ENCODE results near the gene PRXL2C. TPM values are rescaled to one million over a fixed set of nuclear protein-coding genes. Genes with fewer than 3 reads are reported as not detected.
"Not testable (repeated sequence)": the region's sequence is repeated elsewhere in the genome, so short reads cannot be mapped to it uniquely, and the experiment has no call there.

PRXL2C gene
- total and polyA plus RNA-seq, 9 of the 15 experiments (the other 6 are each of a cell fraction or from before 2014, with no cell fraction given), result 3.6 to 15.3 (median 10.6) TPM

DNA sequence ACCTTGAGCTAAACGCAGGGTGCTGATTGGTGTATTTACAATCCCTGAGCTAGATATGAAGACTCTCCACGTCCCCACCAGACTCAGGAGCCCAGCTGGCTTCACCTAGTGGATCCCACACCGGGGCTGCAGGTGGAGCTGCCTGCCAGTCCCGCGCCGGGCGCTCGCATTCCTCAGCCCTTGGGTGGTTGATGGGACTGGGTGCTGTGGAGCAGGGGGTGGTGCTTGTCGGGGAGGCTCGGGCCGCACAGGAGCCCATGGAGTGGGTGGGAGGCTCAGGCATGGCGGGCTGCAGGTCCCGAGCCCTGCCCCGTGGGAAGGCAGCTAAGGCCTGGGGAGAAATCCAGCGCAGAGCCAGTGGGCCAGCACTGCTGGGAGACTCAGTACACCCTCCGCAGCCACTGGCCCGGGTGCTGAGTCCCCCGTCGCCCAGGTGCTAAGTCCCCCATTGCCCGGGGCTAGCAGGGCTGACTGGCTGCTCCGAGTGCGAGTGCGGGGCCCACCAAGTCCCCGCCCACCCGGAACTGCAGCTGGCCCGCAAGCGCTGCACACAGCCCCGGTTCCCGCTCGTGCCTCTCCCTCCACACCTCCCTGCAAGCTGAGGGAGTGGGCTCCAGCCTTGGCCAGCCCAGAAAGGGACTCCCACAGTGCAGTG, 45.7 kb upstream of the PRXL2C start:
- peak overlapping the region; percentile 31; the same call in 1 of the 2 replicates for H2AFZ ChIP-seq (ENCODE audit: low read depth, low read length)
- DNase-seq (ENCODE audit: extremely low read depth in 1 of 4, low spot score in 3 of 4); CTCF ChIA-PET (ENCODE audit: low intra/inter-chr PET ratio); H3K79me2 ChIP-seq (ENCODE audit: control insufficient read depth, insufficient read depth, low read length); H3K4me2 ChIP-seq (ENCODE audit: insufficient read depth, low read length); H3K27ac ChIP-seq (ENCODE audit: extremely low read depth, low read depth, low read length); H3K9me3 ChIP-seq (replicated peaks; ENCODE audit: control insufficient read depth, insufficient read depth, low read depth, low read length); POLR2A ChIA-PET; H3K9ac ChIP-seq (ENCODE audit: insufficient read depth in 1 of 2, low read depth in 2 of 2, low read length in 2 of 2); H3K9me1 ChIP-seq (ENCODE audit: control insufficient read depth, insufficient read depth, low read length); intact Hi-C loops (cut with micrococcal nuclease); BruUV-seq (replicated peaks); ATAC-seq; in situ Hi-C loops (cut with MboI); H3K4me1 ChIP-seq (replicated peaks in 1 of 2; ENCODE audit: control insufficient read depth in 2 of 2, insufficient read depth in 2 of 2, low read length in 2 of 2); H3K4me3 ChIP-seq; H3K27me3 ChIP-seq (ENCODE audit: control insufficient read depth in 2 of 2, insufficient read depth in 2 of 2, low read length in 2 of 2); H4K20me1 ChIP-seq (replicated peaks; ENCODE audit: control insufficient read depth, insufficient read depth, low read length); FAIRE-seq; H3K36me3 ChIP-seq (ENCODE audit: control insufficient read depth, insufficient read depth, low read length): not testable (repeated sequence)
- WGBS (ENCODE audit: insufficient coverage, low coverage, missing lambda C conversion rate), result 39% methylated on average over 18 of the region's 30 CpGs

- intact Hi-C loops (cut with micrococcal nuclease) (no loop called here), in situ Hi-C loops (cut with MboI) (no loop called here)
- Histone ChIP-seq H2AFZ (ENCODE audit: low read depth, low read length) (no peak overlapping the region), H3K9me3 (replicated peaks; ENCODE audit: control insufficient read depth, insufficient read depth, low read depth, low read length) (0 out of 2 replicates have a peak, but pooled peaks cover 4% of the 10 kb centered on the region), H3K79me2 (ENCODE audit: control insufficient read depth, insufficient read depth, low read length) (no peaks in the 10 kb centered on the region), H4K20me1 (replicated peaks; ENCODE audit: control insufficient read depth, insufficient read depth, low read length) (no peaks in the 10 kb centered on the region), H3K9ac (ENCODE audit: insufficient read depth in 1 of 2, low read depth in 2 of 2, low read length in 2 of 2) (no peak overlapping the region), H3K9me1 (ENCODE audit: control insufficient read depth, insufficient read depth, low read length) (no peaks in the 10 kb centered on the region), H3K4me3 (no peak overlapping the region), H3K36me3 (ENCODE audit: control insufficient read depth, insufficient read depth, low read length) (no peaks in the 10 kb centered on the region), H3K27ac (ENCODE audit: extremely low read depth, low read depth, low read length) (no peak overlapping the region), H3K27me3 (ENCODE audit: control insufficient read depth in 2 of 2, insufficient read depth in 2 of 2, low read length in 2 of 2) (no peaks in the 10 kb centered on the region), H3K4me1 (replicated peaks in 1 of 2; ENCODE audit: control insufficient read depth in 2 of 2, insufficient read depth in 2 of 2, low read length in 2 of 2) (0 out of 5 replicates have a peak, but pooled peaks cover 0 to 2% of the 10 kb centered on the region in 2 experiments), H3K4me2 (ENCODE audit: insufficient read depth, low read length) (no peak overlapping the region)
- ChIA-PET CTCF (ENCODE audit: low intra/inter-chr PET ratio) (no interaction called here), POLR2A (interaction anchor here (0.7 kb wide), 3 partner anchors 12 to 815 kb away, joined by 3 to 5 read pairs (median 3); no protein-coding TSS in a partner anchor)
- no peak for FAIRE-seq
- no peak for DNase-seq (ENCODE audit: extremely low read depth in 1 of 4, low spot score in 3 of 4)
- BruUV-seq (replicated peaks), result no TSS peak
- WGBS (ENCODE audit: insufficient coverage, low coverage, missing lambda C conversion rate), result 0% methylated on average over 1 of the region's 1 CpG
- no peak for ATAC-seq
- TF ChIP-seq FOXJ2 (tag; IDR thresholded peaks at IDR 0.05) (no peak), ZNF76 (CRISPR knock-in tag; IDR thresholded peaks at IDR 0.05; ENCODE audit: borderline replicate concordance) (no peak), TEAD4 (IDR thresholded peaks at IDR 0.05; ENCODE audit: low read length) (no peak), TEAD4 (CRISPR knock-in tag; IDR thresholded peaks at IDR 0.05; ENCODE audit: borderline replicate concordance) (no peak), SNRNP70 (optimal IDR thresholded peaks at IDR 0.05; ENCODE audit: low read depth, low read length) (no peak), ZNF354B (CRISPR knock-in tag; IDR thresholded peaks at IDR 0.05) (no peak), NCOA4 (IDR thresholded peaks at IDR 0.05; ENCODE audit: partially characterized antibody) (no peak), ZNF764 (CRISPR knock-in tag; IDR thresholded peaks at IDR 0.05; ENCODE audit: low read depth) (no peak), BRD4 (IDR thresholded peaks at IDR 0.05) (no peak), ZFPM2 (CRISPR knock-in tag; IDR thresholded peaks at IDR 0.05) (no peak), ETV6 (IDR thresholded peaks at IDR 0.05; ENCODE audit: borderline replicate concordance in 1 of 2, low read depth in 2 of 2, low read length in 1 of 2) (no peak), ETV6 (CRISPR knock-in tag; IDR thresholded peaks at IDR 0.05; ENCODE audit: borderline replicate concordance) (no peak)
- TF ChIP-seq, protein P1, sequence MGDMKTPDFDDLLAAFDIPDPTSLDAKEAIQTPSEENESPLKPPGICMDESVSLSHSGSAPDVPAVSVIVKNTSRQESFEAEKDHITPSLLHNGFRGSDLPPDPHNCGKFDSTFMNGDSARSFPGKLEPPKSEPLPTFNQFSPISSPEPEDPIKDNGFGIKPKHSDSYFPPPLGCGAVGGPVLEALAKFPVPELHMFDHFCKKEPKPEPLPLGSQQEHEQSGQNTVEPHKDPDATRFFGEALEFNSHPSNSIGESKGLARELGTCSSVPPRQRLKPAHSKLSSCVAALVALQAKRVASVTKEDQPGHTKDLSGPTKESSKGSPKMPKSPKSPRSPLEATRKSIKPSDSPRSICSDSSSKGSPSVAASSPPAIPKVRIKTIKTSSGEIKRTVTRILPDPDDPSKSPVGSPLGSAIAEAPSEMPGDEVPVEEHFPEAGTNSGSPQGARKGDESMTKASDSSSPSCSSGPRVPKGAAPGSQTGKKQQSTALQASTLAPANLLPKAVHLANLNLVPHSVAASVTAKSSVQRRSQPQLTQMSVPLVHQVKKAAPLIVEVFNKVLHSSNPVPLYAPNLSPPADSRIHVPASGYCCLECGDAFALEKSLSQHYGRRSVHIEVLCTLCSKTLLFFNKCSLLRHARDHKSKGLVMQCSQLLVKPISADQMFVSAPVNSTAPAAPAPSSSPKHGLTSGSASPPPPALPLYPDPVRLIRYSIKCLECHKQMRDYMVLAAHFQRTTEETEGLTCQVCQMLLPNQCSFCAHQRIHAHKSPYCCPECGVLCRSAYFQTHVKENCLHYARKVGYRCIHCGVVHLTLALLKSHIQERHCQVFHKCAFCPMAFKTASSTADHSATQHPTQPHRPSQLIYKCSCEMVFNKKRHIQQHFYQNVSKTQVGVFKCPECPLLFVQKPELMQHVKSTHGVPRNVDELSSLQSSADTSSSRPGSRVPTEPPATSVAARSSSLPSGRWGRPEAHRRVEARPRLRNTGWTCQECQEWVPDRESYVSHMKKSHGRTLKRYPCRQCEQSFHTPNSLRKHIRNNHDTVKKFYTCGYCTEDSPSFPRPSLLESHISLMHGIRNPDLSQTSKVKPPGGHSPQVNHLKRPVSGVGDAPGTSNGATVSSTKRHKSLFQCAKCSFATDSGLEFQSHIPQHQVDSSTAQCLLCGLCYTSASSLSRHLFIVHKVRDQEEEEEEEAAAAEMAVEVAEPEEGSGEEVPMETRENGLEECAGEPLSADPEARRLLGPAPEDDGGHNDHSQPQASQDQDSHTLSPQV (IDR thresholded peaks at IDR 0.05), result no peak
These were observed 36.2 kb upstream of the PRXL2C start for GRCh38 chr9:96691326-96691725.
